ENCODE data around the gene DNER. TPM values are rescaled to one million over a fixed set of nuclear protein-coding genes. Genes with fewer than 3 reads are reported as not detected.
"Not testable (repeated sequence)": the region's sequence is repeated elsewhere in the genome, so short reads cannot be mapped to it uniquely, and the experiment has no call there.

Gene DNER
- total and polyA plus RNA-seq, 2 donors (not counting 3 experiments of a cell fraction or from before 2014, with no cell fraction given), result 0.01 TPM; not detected in 1

DNA sequence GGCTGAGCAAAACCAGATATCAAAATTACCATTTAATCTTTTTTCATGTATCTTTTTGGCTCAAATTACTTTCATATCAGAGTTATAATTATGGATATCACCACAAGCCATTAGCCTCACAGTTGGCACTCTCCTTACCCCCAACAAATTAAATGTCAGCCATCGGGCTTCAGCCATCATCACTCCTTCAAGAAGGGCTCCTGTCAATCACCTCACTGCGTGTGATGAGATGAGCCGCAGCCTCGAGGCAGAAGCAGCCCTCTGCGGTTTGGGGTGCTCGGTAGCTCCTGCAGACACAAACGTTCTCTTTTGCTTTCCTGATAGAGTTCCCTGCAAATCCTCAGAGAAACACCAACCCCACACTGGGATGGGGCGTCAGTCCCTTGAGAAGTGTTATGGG lies 94.1 kb downstream of the DNER start:
- intact Hi-C loops (cut with micrococcal nuclease), result no loop called here
- H3K27ac ChIP-seq (ENCODE audit: insufficient read depth, low read depth, low read length), result no peak overlapping the region
- H3K27me3 ChIP-seq (ENCODE audit: control insufficient read depth in 2 of 2, insufficient read depth in 2 of 2, low read length in 2 of 2), result no peaks in the 10 kb centered on the region
- H3K9me1 ChIP-seq (replicated peaks; ENCODE audit: control insufficient read depth, extremely low read depth, insufficient read depth, low read length), result no peaks in the 10 kb centered on the region
- FAIRE-seq (no peak), DNase-seq (ENCODE audit: low read depth, low spot score) (no peak)
- H3K9ac ChIP-seq (replicated peaks; ENCODE audit: extremely low read depth, insufficient read depth, low read length), result no peak overlapping the region
- CTCF ChIA-PET, result no interaction called here
- POLR2A ChIA-PET, result no interaction called here
- H2AFZ ChIP-seq (ENCODE audit: low read depth, low read length), result no peak overlapping the region
- peaks cover 2% of the 10 kb centered on the region for H3K9me3 ChIP-seq (replicated peaks; ENCODE audit: control insufficient read depth, insufficient read depth, low read length)
- no peaks in the 10 kb centered on the region for H3K36me3 ChIP-seq (ENCODE audit: control insufficient read depth in 2 of 2, extremely low read depth in 1 of 2, insufficient read depth in 2 of 2, low read length in 2 of 2)
- no peaks in the 10 kb centered on the region for H4K20me1 ChIP-seq (replicated peaks; ENCODE audit: control insufficient read depth, extremely low read depth, insufficient read depth, low read length)
- TF ChIP-seq GATA2 (IDR thresholded peaks at IDR 0.05; ENCODE audit: insufficient read depth, insufficient read length, low read depth, low read length) (no peak), JUN (IDR thresholded peaks at IDR 0.05; ENCODE audit: borderline replicate concordance, insufficient read depth, insufficient read length, low read depth) (no peak)
- H3K4me1 ChIP-seq (ENCODE audit: control insufficient read depth, extremely low read depth, insufficient read depth, low read length), result no peaks in the 10 kb centered on the region
- no peak overlapping the region for H3K4me3 ChIP-seq (replicated peaks in 1 of 3; ENCODE audit: insufficient read depth in 1 of 3, low read depth in 1 of 3, low read length in 3 of 3)
- H3K4me2 ChIP-seq (ENCODE audit: insufficient read depth, low read length), result no peak overlapping the region
- no TSS peak for BruUV-seq (replicated peaks)
- dilution Hi-C loops (cut with MboI; ENCODE audit: extremely low pct_ligation_motif_present, low sequenced_read_pairs), result no loop called here
- no peaks in the 10 kb centered on the region for H3K79me2 ChIP-seq (ENCODE audit: control insufficient read depth, insufficient read depth, low read length)

DNA sequence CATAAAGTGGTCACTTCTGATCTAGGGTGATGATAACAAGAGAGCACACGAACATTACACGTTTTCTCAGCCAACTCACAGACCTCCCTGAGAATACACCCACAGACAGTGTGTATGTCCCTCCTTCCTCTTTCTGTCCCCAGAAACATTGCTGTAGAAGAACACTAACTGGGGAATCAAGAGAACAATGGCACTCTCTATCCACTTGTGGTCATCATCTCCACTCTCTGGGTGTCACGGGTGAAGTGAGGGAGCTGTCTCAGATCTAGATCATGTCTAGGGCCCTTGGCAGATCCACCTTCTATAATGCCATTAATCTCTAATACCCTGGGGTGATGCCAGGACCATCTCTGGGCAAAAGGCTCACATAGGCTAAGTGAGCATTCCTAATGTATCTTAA lies 97.9 kb downstream of the DNER start:
- intact Hi-C loops (cut with micrococcal nuclease) (no loop called here), dilution Hi-C loops (cut with MboI; ENCODE audit: extremely low pct_ligation_motif_present, low sequenced_read_pairs) (no loop called here)
- Histone ChIP-seq H4K20me1 (replicated peaks; ENCODE audit: control insufficient read depth, extremely low read depth, insufficient read depth, low read length) (no peaks in the 10 kb centered on the region), H3K36me3 (ENCODE audit: control insufficient read depth in 2 of 2, extremely low read depth in 1 of 2, insufficient read depth in 2 of 2, low read length in 2 of 2) (no peaks in the 10 kb centered on the region), H3K9me1 (replicated peaks; ENCODE audit: control insufficient read depth, extremely low read depth, insufficient read depth, low read length) (no peaks in the 10 kb centered on the region), H3K79me2 (ENCODE audit: control insufficient read depth, insufficient read depth, low read length) (no peaks in the 10 kb centered on the region), H3K9ac (replicated peaks; ENCODE audit: extremely low read depth, insufficient read depth, low read length) (no peak overlapping the region), H3K27me3 (ENCODE audit: control insufficient read depth in 2 of 2, insufficient read depth in 2 of 2, low read length in 2 of 2) (no peaks in the 10 kb centered on the region), H3K4me3 (replicated peaks in 1 of 3; ENCODE audit: insufficient read depth in 1 of 3, low read depth in 1 of 3, low read length in 3 of 3) (no peak overlapping the region), H3K4me2 (ENCODE audit: insufficient read depth, low read length) (no peak overlapping the region), H3K27ac (ENCODE audit: insufficient read depth, low read depth, low read length) (no peak overlapping the region), H2AFZ (ENCODE audit: low read depth, low read length) (no peak overlapping the region), H3K4me1 (ENCODE audit: control insufficient read depth, extremely low read depth, insufficient read depth, low read length) (no peaks in the 10 kb centered on the region), H3K9me3 (replicated peaks; ENCODE audit: control insufficient read depth, insufficient read depth, low read length) (peaks cover 2% of the 10 kb centered on the region)
- TF ChIP-seq GATA2 (IDR thresholded peaks at IDR 0.05; ENCODE audit: insufficient read depth, insufficient read length, low read depth, low read length) (no peak), JUN (IDR thresholded peaks at IDR 0.05; ENCODE audit: borderline replicate concordance, insufficient read depth, insufficient read length, low read depth) (no peak), POLR2AphosphoS5 (IDR thresholded peaks at IDR 0.05; ENCODE audit: insufficient read depth, low read depth, low read length) (no peak), POLR2A (IDR thresholded peaks at IDR 0.05; ENCODE audit: low read depth, low read length) (no peak), MYC (IDR thresholded peaks at IDR 0.05; ENCODE audit: low read depth, low read length) (no peak), FOS (IDR thresholded peaks at IDR 0.05; ENCODE audit: borderline replicate concordance, insufficient read depth, low read length) (no peak), EZH2 (IDR thresholded peaks at IDR 0.05; ENCODE audit: borderline replicate concordance, low read depth, low read length, severe bottlenecking) (no peak)
- TF ChIP-seq, protein P1, sequence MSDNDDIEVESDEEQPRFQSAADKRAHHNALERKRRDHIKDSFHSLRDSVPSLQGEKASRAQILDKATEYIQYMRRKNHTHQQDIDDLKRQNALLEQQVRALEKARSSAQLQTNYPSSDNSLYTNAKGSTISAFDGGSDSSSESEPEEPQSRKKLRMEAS (IDR thresholded peaks at IDR 0.05; ENCODE audit: insufficient read depth, insufficient read length), result no peak
- TF ChIP-seq, protein P2, sequence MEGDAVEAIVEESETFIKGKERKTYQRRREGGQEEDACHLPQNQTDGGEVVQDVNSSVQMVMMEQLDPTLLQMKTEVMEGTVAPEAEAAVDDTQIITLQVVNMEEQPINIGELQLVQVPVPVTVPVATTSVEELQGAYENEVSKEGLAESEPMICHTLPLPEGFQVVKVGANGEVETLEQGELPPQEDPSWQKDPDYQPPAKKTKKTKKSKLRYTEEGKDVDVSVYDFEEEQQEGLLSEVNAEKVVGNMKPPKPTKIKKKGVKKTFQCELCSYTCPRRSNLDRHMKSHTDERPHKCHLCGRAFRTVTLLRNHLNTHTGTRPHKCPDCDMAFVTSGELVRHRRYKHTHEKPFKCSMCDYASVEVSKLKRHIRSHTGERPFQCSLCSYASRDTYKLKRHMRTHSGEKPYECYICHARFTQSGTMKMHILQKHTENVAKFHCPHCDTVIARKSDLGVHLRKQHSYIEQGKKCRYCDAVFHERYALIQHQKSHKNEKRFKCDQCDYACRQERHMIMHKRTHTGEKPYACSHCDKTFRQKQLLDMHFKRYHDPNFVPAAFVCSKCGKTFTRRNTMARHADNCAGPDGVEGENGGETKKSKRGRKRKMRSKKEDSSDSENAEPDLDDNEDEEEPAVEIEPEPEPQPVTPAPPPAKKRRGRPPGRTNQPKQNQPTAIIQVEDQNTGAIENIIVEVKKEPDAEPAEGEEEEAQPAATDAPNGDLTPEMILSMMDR (IDR thresholded peaks at IDR 0.05; ENCODE audit: extremely low read depth in 1 of 2, insufficient read depth in 1 of 2, low read depth in 1 of 2, low read length in 2 of 2), result no peak
- CTCF ChIA-PET, result no interaction called here
- DNase-seq (ENCODE audit: low read depth, low spot score) (no peak), FAIRE-seq (no peak)
- POLR2A ChIA-PET, result no interaction called here
- BruUV-seq (replicated peaks), result no TSS peak

DNA sequence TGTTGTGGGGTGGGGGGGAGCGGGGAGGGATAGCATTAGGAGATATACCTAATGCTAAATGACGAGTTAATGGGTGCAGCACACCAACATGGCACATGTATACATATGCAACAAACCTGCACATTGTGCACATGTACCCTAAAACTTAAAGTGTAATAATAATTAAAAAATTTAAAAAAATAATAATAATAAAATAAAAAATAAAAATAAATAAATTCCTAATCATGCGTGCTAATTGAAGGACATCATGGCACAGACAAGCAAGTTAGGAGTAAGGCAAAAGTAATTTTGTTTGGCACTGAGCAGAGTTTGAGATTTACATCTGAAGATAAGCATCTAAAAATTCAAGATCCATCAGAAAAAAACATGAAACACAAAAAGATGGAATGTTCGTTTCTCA lies 100.3 kb downstream of the DNER start:
- H4K20me1 ChIP-seq (replicated peaks; ENCODE audit: control insufficient read depth, extremely low read depth, insufficient read depth, low read length); H3K27ac ChIP-seq (ENCODE audit: insufficient read depth, low read depth, low read length); H3K4me1 ChIP-seq (ENCODE audit: control insufficient read depth, extremely low read depth, insufficient read depth, low read length); H3K27me3 ChIP-seq (ENCODE audit: control insufficient read depth in 2 of 2, insufficient read depth in 2 of 2, low read length in 2 of 2); H3K9ac ChIP-seq (replicated peaks; ENCODE audit: extremely low read depth, insufficient read depth, low read length); H3K4me3 ChIP-seq (replicated peaks in 1 of 3; ENCODE audit: insufficient read depth in 1 of 3, low read depth in 1 of 3, low read length in 3 of 3); H3K9me1 ChIP-seq (replicated peaks; ENCODE audit: control insufficient read depth, extremely low read depth, insufficient read depth, low read length); intact Hi-C loops (cut with micrococcal nuclease); CTCF ChIA-PET; H3K9me3 ChIP-seq (replicated peaks; ENCODE audit: control insufficient read depth, insufficient read depth, low read length); BruUV-seq (replicated peaks); FAIRE-seq; H3K4me2 ChIP-seq (ENCODE audit: insufficient read depth, low read length); H2AFZ ChIP-seq (ENCODE audit: low read depth, low read length); H3K36me3 ChIP-seq (ENCODE audit: control insufficient read depth in 2 of 2, extremely low read depth in 1 of 2, insufficient read depth in 2 of 2, low read length in 2 of 2); dilution Hi-C loops (cut with MboI; ENCODE audit: extremely low pct_ligation_motif_present, low sequenced_read_pairs); DNase-seq (ENCODE audit: low read depth, low spot score); H3K79me2 ChIP-seq (ENCODE audit: control insufficient read depth, insufficient read depth, low read length); POLR2A ChIA-PET: not testable (repeated sequence)
